Right cardiac atrium (tissue), 5 donors: ENCODE data around the gene GBX1. TPM values are rescaled to one million over a fixed set of nuclear protein-coding genes. Genes with fewer than 3 reads are reported as not detected.

Experiments
- ATAC-seq, 2 donors: fragments of 200-7000 bp; cut with Tn5 transposase; one replicate each; pipeline versions ENCODE4 v1.8.0 to v1.9.1; 2020; ENCODE audit warnings: moderate library complexity in 2 of 2, mild to moderate bottlenecking in 1 of 2
- DNase-seq, 3 donors: peaks; one replicate each; pipeline ENCODE4 v3.0.0-alpha.2; 2020
- H3K27ac ChIP-seq: one replicate; pipeline ENCODE4 v1.5.1; 2013; ENCODE audit warnings: mild to moderate bottlenecking, low read length, control low read depth, moderate library complexity
- H3K27me3 ChIP-seq: one replicate; pipeline ENCODE4 v1.6.1; 2013; ENCODE audit not compliant: control insufficient read depth, insufficient read depth
- H3K4me1 ChIP-seq: one replicate; pipeline ENCODE4 v1.6.1; 2013; ENCODE audit warnings: low read length; ENCODE audit not compliant: control insufficient read depth, insufficient read depth
- H3K4me3 ChIP-seq: one replicate; pipeline ENCODE4 v1.5.1; 2013; ENCODE audit warnings: low read length, control low read depth
- H3K9me3 ChIP-seq: one replicate; pipeline ENCODE4 v1.6.1; 2013; ENCODE audit warnings: low read length; ENCODE audit not compliant: control insufficient read depth
- WGBS: extraction: QIAGEN DNeasy Blood & Tissue Kit; methylation state at CpG from one replicate; pipeline ENCODE4 v1.1.7; 2013; 5-methylcytosine and 5-hydroxymethylcytosine counted together
- intact Hi-C, 4 donors: fragments of 100-400 bp; cut with DNase I; formaldehyde crosslinking; loops; one replicate each; pipeline versions ENCODE4 v1.11.0 to v1.14.0; 2022 to 2023
- polyA plus RNA-seq: library from polyadenylated mRNA; stranded (reverse); fragments of 200-250 nt; gene quantifications from one replicate; pipeline ENCODE4 v1.2.3, GENCODE V29; 2013
- total RNA-seq, 4 donors: library from RNA; stranded (reverse); fragmentation: NEBNext Ultra II Directional; extraction: Animal tissue kit (Norgen Biotek cat#: 25700); gene quantifications; one replicate each; pipeline ENCODE4 v1.2.1, GENCODE V29; 2021
- donor health status: healthy with polysubstance abuse.
- donor health status: DM: no; HTN: yes; CAD: no.
- donor health status: DM: no; HTN: no; CAD: no.
- donor health status: DM: no; HTN: yes; CAD: no; lungs with severe emphysema.
- donor health status: DM: yes; HTN: yes; CAD: no.

The GBX1 gene
- total and polyA plus RNA-seq, 5 donors, result 0.14 to 1.0 (median 0.40) TPM; not detected in 2

DNA sequence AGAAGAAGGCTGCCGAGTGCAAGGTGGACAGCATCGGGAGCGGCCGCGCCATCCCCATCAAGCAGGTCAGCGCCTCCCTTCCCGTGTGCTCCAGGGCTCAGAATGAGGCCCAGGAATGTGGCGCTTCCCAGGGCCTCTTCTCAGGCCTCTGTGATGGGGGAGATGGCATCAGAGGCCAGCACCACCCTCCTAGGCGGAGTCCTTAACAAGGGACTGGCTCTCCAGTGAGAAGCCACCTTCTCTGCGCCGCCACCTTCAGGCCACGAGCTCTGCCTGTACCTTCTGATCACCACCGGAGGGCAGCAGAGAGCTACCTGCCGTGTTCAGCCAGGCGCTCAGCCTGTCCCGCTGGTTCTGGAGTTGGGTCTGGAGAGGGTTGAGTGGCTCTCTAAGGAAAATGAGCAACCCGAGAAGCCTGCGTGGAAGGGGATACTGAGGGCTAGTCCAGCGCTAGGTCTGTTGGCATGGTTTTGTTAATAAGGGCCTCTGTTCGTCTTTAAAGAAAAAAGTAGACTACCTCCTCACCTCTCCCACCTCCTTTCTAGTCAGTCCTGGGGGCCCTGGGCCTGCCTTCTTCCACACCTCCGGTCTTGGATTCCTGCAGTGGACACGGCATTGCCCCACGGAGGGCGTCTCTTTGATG is 43.6 kb downstream of the GBX1 start:
- WGBS, result 47% methylated on average over 24 of the region's 24 CpGs
- intact Hi-C loops, result loop anchor here in 3 of 4 donors (1.0 to 10.0 kb wide), 4 partner anchors 48 to 181 kb away; no protein-coding TSS in a partner anchor

DNA sequence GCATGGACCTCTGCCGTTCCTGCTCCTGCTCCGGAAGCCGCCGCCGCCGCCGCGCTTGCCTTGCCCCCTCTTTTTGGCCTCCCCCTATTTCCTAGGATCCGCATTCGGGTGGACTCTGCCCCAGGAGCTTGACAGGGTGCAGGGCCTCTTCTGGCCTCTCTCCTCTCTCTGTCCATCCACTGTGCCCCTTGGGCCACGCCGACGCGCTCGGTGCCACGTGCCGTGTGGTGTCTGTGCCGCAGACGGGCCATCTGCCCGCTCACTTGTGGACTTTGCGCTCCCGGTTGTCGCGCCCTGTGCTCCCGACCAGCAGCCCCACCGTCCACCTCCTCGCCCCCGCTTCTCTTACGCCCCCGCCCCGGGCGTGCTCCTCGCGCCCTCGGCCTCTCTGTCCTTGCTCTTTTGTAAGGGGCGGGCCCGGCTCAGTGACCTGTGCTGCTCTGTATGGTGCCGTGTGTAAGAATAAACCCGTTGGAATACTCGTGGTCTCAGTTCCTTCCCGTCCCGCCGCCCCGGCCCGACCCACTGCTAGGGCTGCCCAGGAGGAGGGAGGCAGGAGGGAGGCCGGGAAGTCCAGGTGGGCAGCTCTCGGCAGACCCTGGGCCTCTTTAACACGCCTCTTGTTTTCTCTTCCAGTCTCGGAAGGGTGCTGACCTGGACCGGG is 44.2 kb downstream of the GBX1 start:
- DNase-seq, result peak in 2 of 3 donors; percentile 56 to 58
- 90% methylated on average over 50 of the region's 50 CpGs for WGBS
- H3K4me3 ChIP-seq, result no peak overlapping the region
- no peaks in the 10 kb centered on the region for H3K4me1 ChIP-seq
- no peak for ATAC-seq
- intact Hi-C loops, result loop anchor here in 2 of 4 donors (2.0 to 10.0 kb wide), 2 partner anchors 182 kb away; no protein-coding TSS in a partner anchor
- no peak overlapping the region for H3K27ac ChIP-seq
- H3K27me3 ChIP-seq, result no peaks in the 10 kb centered on the region
- H3K9me3 ChIP-seq, result no peaks in the 10 kb centered on the region

More for the DNA sequence above, 43.6 kb downstream of the GBX1 start:
- H3K4me3 ChIP-seq, result no peak overlapping the region
- no peak overlapping the region for H3K27ac ChIP-seq
- H3K9me3 ChIP-seq, result no peaks in the 10 kb centered on the region
- no peaks in the 10 kb centered on the region for H3K27me3 ChIP-seq
- ATAC-seq, result peak; percentile 69 to 75
- DNase-seq, result peak; percentile 85 to 90 (median 86)
- H3K4me1 ChIP-seq, result no peaks in the 10 kb centered on the region

DNA sequence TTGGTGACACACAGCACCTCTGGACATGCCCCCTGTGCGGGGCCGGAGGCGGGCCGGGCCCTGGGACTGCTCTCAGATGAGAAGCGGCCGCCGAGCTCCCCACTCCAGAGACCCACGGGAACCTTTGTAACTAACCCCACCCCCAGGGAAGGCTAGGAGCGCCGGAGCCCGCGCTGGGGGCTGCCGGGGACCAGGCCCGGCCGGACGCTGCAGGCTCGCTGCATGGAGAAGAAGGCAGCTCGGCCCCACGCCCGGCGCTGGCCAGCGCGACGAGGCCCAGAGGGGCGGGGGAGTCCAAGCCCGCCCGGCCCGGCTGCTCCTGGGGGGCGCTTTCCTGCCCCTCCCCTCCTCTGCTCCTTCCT is 44.7 kb downstream of the GBX1 start:
- ATAC-seq (no peak), DNase-seq (peak in 1 of 3 donors; percentile 52)
- Histone ChIP-seq H3K27ac (no peak overlapping the region), H3K27me3 (no peaks in the 10 kb centered on the region), H3K4me1 (no peaks in the 10 kb centered on the region), H3K4me3 (no peak overlapping the region), H3K9me3 (no peaks in the 10 kb centered on the region)
- 90% methylated on average over 29 of the region's 29 CpGs for WGBS
- intact Hi-C loops, result loop anchor here in 2 of 4 donors (2.0 to 10.0 kb wide), 2 partner anchors 182 kb away; no protein-coding TSS in a partner anchor

DNA sequence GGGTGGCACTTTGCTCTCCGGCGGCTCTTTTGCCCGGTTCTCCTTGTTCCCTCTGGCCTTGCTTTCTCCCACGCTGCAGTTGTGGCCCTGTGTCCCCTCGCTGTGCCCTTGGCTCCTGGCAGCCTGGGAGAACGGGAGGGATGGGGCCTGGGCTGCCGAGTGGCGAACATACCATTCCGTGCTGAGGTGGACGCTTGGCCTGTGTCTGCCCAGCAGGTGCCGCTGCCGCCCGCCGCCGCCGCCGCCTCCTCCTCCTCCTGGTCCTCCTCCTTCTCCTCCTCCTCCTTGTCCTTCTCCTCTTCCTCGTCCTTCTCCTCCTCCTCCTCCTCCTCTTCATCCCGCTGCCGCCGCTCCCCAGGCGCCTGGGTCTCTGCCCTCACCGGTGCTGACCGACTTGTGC is 45.2 kb downstream of the GBX1 start:
- intact Hi-C loops, result loop anchor here in 2 of 4 donors (2.0 to 10.0 kb wide), 2 partner anchors 183 kb away; no protein-coding TSS in a partner anchor
- peak in 1 of 3 donors; percentile 69 for DNase-seq
- WGBS, result 87% methylated on average over 24 of the region's 24 CpGs
- Histone ChIP-seq H3K27me3 (no peaks in the 10 kb centered on the region), H3K4me3 (no peak overlapping the region), H3K27ac (no peak overlapping the region), H3K4me1 (no peaks in the 10 kb centered on the region), H3K9me3 (no peaks in the 10 kb centered on the region)
- ATAC-seq, result no peak

DNA sequence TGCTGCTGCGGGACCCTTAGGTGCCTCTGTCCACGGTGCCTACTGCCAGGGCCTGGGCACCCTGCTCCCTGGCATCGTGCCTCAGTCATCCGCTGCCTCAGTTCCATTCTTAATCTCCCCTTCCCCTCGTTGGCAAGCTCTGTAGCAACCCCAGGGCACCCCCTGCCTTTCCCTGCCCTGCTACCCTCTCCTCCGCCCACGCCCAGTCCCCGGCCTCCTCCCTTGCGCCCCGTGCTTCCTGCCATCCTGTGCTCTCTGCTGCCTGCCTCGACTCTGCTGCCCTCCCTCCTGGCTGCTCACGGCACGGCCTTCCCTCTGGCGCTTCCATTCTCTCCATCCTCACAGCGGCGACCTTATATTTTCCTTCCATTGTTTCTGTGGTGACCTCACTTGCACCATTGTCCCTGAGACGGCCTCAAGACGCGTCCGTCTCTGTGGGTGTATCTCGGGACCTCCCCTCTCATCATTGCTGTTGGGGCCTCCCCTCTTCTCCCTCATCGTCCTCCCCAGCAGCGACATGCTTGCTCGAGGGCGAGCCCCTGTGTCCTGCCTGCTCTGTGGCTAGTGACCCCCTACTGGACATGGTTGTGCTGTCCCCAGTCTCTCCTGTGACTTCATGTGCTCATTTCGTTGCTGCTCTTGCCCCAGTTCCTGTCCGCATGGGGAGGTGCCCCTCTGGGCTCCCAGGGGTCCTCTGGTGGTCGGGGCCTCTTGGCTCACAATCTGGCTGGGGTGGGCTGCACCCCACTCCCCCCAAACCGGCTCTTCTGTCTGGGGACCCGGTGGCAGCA is 45.9 kb downstream of the GBX1 start:
- no peak overlapping the region for H3K27ac ChIP-seq
- ATAC-seq (no peak), DNase-seq (peak in 1 of 3 donors; percentile 40)
- no peak overlapping the region for H3K4me3 ChIP-seq
- no peaks in the 10 kb centered on the region for H3K9me3 ChIP-seq
- H3K4me1 ChIP-seq, result no peaks in the 10 kb centered on the region
- intact Hi-C loops, result loop anchor here in 2 of 4 donors (2.0 to 10.0 kb wide), 2 partner anchors 183 kb away; no protein-coding TSS in a partner anchor
- no peaks in the 10 kb centered on the region for H3K27me3 ChIP-seq
- WGBS, result 76% methylated on average over 30 of the region's 30 CpGs

DNA sequence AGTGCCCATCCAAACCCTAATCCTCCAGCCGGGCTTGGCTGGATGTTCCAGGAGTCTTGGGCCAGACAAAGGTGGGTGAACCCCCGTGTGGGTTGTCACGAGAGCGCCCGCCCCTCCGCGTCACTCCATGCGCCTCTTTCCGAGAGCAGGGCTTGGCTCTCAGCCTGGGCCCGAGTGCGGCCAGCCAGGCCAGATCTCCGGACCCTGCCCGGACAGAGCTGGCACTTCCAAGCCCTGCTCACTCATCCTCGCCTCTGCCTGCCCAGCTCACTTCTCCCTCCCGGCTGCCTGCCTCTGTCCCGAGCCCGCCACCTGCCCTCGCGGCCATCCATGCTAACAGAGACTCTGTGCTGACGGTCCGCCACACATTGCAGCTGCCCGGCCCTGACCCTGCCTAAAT is 46.6 kb downstream of the GBX1 start:
- Histone ChIP-seq H3K4me3 (no peak overlapping the region), H3K9me3 (no peaks in the 10 kb centered on the region), H3K4me1 (no peaks in the 10 kb centered on the region), H3K27me3 (no peaks in the 10 kb centered on the region), H3K27ac (no peak overlapping the region)
- intact Hi-C loops, result loop anchor here in 1 of 4 donors (10.0 kb wide), 1 partner anchor 184 kb away; no protein-coding TSS in a partner anchor
- ATAC-seq (no peak), DNase-seq (peak in 1 of 3 donors; percentile 53)
- 89% methylated on average over 22 of the region's 22 CpGs for WGBS

DNA sequence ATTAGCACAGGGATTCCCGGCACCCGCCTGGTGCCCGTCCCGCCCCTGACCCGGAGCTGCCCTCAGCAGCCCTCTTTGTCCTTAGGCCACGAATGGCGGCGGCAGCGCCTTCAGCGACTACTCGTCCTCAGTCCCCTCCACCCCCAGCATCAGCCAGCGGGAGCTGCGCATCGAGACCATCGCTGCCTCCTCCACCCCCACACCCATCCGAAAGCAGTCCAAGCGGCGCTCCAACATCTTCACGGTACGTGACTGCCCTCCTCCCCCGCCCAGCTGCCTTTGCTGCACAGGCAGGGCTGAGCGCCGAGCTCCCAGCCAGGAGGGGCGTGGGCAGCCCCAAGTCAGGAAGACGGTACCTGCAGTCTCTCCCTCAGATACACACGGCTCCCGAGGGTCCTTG is 47.6 kb downstream of the GBX1 start:
- no peak overlapping the region for H3K27ac ChIP-seq
- H3K4me3 ChIP-seq, result no peak overlapping the region
- no peaks in the 10 kb centered on the region for H3K4me1 ChIP-seq
- ATAC-seq (no peak), DNase-seq (peak in 1 of 3 donors; percentile 44)
- WGBS, result 92% methylated on average over 27 of the region's 27 CpGs
- no peaks in the 10 kb centered on the region for H3K27me3 ChIP-seq
- H3K9me3 ChIP-seq, result no peaks in the 10 kb centered on the region
- intact Hi-C loops, result loop anchor here in 2 of 4 donors (10.0 kb wide), 3 partner anchors 95 to 185 kb away; partner anchors contain the start of genes ABCB8 (in 1 of the 2) and ATG9B (in 1 of the 2)

DNA sequence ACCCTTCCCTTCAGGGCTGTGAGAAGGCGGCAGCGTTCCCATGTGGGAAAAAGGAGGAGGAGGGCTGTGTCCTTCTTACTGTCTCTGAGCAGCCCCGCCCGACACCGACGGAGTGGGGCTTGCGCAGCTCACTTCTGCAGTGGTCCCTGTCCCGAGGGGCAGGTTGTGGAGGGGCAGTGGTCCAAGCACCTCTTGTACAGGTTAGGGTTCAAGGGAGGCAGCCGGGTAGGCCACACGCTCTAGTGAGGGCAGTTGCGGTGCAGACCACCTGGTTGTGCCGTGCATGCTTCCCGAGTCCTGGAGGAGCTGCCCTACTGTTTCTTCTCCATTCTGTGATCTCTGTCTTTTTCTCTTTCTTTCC is 48.5 kb downstream of the GBX1 start:
- DNase-seq (peak in 1 of 3 donors; percentile 35), ATAC-seq (no peak)
- Histone ChIP-seq H3K4me3 (no peak overlapping the region), H3K9me3 (no peaks in the 10 kb centered on the region), H3K27ac (no peak overlapping the region), H3K4me1 (peaks cover 3% of the 10 kb centered on the region), H3K27me3 (no peaks in the 10 kb centered on the region)
- 96% methylated on average over 13 of the region's 13 CpGs for WGBS
- intact Hi-C loops, result loop anchor here in 2 of 4 donors (10.0 kb wide), 2 partner anchors 94 to 104 kb away; partner anchors contain the start of genes ABCB8 (in 1 of the 2) and ATG9B (in 1 of the 2)

DNA sequence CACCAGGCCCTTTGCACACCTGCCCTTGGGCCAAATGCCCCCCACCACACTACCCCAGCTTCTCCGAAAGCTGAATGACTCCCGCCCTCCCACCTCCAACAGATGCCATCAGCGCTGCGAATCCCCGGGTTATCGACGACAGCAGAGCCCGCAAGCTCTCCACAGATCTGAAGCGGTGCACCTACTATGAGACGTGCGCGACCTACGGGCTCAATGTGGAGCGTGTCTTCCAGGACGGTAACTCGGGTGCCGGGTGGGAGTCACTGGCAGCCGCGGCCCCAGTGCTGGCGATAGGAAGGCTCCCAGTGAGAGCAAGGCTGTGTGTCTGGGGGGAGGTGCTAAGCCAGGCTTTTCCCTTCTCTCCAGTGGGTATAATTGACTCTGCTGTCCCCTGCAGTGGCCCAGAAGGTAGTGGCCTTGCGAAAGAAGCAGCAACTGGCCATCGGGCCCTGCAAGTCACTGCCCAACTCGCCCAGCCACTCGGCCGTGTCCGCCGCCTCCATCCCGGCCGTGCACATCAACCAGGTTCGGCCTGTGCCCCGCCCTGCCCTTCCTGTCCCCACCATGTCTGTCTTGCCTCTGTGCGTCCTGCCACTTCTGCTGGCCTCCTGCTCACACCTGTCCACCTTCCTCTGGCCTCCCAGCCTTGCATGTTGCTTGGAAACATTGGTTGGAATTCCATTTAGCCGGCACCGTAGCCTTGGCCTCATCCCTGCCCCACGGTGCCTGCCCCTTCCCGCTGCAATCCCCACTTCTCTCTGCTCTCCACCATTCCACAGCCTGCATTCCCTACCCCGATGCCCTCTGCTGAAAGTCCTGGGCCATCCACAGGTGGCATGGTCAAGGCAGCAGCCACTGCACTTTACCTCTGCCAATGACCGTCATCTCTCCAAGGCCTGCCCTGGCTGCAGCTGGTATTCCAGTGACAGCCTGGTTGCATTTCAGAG is 49.1 kb downstream of the GBX1 start:
- H3K27me3 ChIP-seq, result no peaks in the 10 kb centered on the region
- no peak overlapping the region for H3K4me3 ChIP-seq
- WGBS, result 93% methylated on average over 38 of the region's 38 CpGs
- intact Hi-C loops, result loop anchor here in 2 of 4 donors (10.0 kb wide), 2 partner anchors 94 to 104 kb away; partner anchors contain the start of genes ABCB8 (in 1 of the 2) and ATG9B (in 1 of the 2)
- ATAC-seq (no peak), DNase-seq (peak in 1 of 3 donors; percentile 52)
- H3K4me1 ChIP-seq, result peaks cover 3% of the 10 kb centered on the region
- H3K9me3 ChIP-seq, result no peaks in the 10 kb centered on the region
- no peak overlapping the region for H3K27ac ChIP-seq
